GM21737 (cell line): Measurements from ENCODE around the gene UMPS.

Source experiments
- ATAC-seq: cut with Tn5 transposase; IDR thresholded peaks from one replicate; pipeline ENCODE4 v1.9.1; 2021; ENCODE audit warnings: mild to moderate bottlenecking, moderate library complexity; ENCODE audit not compliant: unreplicated experiment

The UMPS gene

DNA sequence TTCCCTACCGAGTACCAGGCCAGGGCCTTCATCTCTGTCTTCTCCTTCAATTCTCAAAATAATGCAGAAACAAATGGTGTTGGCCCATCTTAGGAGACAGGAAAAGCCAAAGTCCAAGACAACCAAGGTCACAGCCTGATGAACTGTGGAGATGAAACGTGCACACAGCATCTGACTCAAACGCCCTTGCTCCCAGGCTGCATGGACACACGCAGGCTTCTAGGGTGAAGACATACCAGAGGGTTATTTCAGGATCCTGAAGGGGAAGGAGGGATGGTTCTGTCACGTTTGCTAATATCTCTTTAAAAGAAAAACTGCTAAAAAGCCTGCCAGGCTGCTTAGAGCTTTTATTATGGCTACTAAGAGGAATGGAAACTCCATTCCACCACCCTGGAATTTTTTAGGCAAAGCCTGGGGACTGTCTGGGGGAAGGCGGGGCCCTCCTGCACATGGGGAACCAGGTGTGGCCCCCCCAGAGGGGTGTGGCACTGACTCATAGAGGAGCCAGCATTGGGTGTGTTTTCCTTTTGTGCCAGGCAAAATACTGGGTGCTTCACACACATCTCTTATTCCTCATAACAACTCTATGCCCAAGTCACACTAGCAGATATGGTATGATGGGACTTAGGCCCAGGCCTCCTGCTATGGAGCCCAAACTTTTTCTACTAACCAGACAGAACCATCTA is 62.9 kb downstream of the UMPS start:
- ATAC-seq = no peak

DNA sequence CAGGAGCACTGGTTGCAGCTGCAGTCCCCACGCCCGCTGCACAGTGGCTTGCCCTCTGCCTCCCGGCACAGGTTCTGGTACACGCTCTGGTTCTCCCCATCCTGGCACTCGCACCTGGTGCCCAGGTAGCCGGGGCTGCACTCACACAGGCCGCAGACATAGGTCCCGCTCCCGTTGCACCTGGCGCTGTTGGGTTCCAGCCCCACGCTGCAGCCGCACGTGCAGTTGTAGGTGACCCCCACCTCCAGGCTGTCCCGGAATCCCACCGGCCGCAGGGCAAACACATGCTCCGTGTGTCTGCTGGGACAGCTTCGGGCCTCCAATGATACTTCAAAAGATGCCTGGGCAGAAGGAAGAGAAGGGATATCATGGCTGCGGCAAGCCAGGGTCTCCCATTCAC is 66.2 kb downstream of the UMPS start:
- ATAC-seq = no peak

DNA sequence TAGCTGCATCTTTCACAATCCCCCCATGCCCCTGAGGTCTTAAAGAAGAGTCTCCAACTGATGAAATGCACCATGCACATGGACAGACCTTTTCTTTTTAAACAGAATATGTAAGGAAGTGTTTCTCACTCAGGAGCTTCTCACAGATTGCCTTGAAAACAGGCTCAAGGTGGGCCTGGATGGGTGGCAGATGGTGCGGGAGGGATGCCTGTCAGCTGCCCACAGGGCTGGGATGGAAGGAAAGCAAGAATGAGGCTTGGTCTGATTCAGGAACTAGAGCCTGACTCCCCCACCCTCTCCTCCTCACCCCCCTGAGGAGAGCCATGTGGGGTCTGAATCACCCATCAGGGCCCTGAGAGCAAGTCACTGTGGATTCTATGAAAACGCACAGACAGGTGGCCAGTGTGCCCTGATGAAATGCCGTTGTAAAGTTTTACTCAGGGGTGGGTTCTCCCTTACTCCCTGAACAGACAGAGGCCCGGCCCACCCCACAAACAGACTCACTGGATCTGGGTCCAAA is 67.2 kb downstream of the UMPS start:
- ATAC-seq = no peak
